Left hindlimb (tissue), 1 donor: ENCODE results near the gene HNRNPM.
"Not testable (repeated sequence)": the region's sequence is repeated elsewhere in the genome, so short reads cannot be mapped to it uniquely, and the experiment has no call there.

Source experiments
- DNase-seq: peaks from one replicate; pipeline ENCODE4 v3.0.0-alpha.2; 2018

Gene HNRNPM, protein sequence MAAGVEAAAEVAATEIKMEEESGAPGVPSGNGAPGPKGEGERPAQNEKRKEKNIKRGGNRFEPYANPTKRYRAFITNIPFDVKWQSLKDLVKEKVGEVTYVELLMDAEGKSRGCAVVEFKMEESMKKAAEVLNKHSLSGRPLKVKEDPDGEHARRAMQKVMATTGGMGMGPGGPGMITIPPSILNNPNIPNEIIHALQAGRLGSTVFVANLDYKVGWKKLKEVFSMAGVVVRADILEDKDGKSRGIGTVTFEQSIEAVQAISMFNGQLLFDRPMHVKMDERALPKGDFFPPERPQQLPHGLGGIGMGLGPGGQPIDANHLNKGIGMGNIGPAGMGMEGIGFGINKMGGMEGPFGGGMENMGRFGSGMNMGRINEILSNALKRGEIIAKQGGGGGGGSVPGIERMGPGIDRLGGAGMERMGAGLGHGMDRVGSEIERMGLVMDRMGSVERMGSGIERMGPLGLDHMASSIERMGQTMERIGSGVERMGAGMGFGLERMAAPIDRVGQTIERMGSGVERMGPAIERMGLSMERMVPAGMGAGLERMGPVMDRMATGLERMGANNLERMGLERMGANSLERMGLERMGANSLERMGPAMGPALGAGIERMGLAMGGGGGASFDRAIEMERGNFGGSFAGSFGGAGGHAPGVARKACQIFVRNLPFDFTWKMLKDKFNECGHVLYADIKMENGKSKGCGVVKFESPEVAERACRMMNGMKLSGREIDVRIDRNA

DNA sequence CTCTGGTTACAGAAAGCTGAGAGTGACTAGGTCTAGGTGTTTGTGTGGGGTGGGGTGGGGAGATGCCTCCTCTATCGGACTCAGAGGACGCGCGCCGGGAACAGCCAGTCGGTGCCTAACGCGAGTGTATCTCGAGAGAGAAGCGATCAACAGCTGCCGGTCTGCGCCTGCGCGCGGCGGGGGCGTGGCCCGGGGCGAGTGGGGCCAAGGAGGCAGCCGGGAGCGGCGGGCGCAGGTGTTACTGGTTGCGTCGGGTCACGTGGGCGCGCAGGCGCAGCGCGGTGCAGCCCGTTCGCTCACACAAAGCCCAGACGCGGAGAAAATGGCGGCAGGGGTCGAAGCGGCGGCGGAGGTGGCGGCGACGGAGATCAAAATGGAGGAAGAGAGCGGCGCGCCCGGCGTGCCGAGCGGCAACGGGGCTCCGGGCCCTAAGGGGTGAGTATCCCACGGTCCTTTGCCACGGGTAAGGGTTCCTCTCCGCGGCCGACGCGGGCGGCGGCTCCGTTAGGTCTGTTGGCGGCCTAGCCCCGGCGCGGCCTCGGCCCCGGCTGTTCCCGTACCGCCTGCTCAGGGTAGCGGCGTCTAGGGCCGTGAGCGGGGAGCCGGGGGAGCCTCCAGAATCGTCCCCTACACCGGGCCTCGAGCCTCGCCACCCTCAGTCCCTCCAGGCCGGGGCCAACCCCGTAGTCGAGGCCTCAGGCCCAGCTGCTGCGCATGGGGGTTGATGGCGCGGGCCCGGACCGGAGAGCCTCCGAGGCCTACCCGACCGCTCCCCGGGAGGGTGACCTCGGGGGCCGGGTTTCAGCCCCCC lies at the start of gene HNRNPM:
TSS of gene HNRNPM (plus strand) at position 299 of the 811 bp plus-strand sequence. CDS start at position 323, 24 bp downstream.
- peak; percentile 99 for DNase-seq

DNA sequence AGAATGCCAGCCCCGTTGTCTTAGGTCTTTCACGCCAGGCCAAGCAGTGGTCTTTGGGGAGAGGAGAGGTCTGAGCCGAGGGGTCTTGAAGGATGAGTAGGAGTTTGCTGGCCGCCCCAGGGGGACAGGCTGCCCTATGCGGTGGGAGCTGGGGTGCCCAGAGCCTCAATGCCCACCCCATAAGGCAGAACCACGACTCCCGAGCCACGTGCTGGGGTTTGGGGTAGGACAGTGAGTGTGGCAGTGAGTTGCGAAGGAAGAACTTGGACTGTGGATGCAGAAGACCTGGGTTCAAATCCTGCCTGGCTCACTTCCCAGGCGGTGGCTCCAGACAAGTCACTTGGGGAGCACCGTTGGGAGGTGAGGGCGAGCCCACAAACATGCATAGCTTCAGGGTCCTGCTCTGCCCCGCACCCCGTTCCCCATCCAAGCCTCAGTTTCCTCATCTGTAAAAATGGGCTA lies 49.1 kb upstream of the HNRNPM start:
- DNase-seq: no peak

DNA sequence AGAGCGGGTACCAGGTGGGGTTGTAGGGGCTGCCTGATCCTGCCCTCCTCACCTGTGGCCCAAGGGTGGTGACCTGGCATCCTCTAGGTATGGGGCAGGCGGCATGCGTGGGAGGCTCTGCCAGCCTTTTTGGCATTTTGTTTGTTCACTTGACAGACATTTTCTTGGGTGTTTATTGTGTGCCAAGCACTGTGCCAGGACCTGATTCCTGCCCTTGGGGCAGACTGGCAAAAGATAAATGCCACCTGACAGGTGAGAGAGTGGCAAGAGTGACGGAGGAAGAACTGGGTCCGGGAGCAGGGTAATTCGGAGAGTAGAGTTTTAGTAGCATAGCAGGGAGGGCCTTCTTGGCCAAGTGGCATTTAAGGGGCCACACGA lies 48.6 kb upstream of the HNRNPM start:
- DNase-seq: no peak

DNA sequence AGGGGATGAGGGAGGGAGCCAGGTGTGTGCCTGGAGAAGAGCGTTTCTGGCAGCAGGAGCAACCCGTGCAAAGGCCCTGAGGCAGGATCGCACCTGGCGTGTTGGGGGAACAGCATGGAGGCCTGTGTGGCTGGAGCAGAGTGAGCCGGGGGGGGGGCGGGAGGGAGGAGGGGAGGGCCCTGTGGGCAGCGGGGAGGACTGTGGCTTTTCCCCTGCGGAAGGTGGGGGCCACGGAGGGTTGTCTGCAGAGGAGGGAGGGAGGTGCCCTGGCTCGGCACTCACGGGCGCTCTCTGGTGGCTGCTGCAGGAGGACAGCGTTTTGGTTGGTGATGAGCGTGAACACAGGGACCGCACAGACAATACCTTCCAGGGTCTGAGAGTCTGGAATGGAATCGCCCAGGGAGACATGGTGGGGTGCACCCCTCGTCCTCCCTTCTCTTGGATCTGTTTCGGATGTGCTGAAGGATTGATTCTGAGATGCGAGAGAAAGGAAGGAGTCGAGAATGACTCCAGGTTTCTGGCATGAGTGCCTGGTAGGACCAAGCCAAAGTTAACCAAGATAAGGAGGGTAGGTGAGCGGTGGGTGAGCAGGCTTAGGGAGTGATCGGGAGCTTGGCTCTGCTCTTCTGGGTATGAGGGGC lies 48.1 kb upstream of the HNRNPM start:
- DNase-seq: peak; percentile 62

DNA sequence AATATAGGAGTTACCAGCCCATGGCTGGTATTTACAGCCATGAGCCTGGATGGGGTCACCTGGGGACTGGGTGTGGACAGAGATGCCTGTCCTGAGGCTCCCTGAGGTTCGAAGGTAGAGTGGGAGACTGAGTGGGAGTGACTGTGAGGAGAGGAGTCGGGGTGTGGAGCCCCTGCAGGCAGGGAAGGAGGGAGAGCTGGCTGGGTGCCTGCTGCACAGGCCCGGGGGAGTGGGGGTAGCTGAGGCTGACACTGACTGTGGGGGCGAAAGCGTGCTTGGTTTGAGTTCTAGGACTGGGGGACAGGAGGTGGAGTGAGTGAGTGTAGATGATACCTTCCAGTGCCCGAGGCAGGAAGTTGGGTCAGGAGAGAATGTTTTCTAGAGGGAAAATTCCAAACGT lies 47.5 kb upstream of the HNRNPM start:
- no peak for DNase-seq

DNA sequence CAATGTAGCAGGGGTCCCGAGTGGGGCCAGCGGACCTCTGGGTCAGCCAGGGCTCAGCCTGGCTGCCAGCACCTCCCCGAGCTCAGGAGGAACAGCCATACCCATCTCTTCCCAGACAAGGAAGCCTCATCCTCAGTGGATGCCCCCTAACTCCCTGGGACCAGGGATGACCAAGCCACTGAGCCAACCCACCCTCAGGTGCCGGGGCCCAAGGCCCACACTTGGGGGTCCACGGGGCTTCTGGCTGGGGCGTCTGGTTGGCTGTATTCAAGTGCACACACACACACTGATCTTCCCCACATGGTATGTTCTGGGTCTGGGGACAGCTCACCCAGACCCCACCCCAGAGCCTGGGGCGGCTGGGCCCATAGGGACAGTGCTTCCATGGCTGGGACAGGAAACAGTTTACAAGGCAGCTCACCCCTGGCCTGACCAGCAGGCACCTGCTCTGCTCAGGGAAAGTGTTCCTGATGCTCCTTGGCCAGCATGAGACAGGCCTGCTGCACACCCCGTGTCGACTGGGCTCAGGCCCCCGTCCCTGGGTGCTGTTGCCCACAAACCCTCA lies 46.9 kb upstream of the HNRNPM start:
- DNase-seq: no peak

DNA sequence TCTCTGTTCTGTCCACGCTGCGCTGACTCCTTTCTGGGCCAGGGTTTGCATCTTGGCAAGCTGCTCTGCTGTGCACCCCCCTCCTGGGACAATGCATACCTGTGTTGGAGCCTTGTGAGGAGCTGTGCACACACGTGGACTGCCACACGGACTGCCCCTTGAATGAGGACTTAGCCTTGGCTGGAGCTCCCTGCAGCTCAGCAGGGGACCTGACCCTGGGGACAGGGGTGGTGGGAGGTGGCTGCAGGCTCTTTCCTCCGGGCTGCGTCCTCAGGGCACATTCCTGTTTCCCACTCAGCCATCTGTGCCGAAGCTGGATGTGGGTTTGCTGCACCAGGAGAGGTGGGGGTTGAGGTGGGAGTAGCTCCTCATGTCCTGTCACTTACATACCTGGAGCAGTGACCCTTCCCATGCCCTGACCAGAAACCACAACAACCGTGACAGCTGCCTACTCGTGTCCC lies 46.4 kb upstream of the HNRNPM start:
- DNase-seq: no peak

DNA sequence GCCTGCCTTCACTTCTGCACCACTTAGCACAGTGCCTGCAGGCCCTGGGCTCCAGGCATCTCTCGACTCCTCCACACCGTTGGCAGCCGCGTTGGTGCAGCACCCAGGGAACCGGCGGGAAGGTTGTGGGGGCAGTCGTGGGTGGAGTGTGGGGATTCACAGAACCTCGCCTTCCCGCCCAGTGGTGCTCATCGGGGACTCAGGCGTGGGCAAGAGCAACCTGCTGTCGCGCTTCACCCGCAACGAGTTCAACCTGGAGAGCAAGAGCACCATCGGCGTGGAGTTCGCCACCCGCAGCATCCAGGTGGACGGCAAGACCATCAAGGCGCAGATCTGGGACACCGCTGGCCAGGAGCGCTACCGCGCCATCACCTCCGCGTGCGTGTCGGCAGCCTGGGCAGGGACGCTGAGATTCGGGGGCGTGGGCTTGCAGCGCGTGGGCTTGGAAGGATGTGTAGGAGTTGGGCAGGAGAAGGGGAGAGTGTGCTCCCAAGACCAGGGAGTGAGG lies 45.0 kb upstream of the HNRNPM start:
- no peak for DNase-seq

DNA sequence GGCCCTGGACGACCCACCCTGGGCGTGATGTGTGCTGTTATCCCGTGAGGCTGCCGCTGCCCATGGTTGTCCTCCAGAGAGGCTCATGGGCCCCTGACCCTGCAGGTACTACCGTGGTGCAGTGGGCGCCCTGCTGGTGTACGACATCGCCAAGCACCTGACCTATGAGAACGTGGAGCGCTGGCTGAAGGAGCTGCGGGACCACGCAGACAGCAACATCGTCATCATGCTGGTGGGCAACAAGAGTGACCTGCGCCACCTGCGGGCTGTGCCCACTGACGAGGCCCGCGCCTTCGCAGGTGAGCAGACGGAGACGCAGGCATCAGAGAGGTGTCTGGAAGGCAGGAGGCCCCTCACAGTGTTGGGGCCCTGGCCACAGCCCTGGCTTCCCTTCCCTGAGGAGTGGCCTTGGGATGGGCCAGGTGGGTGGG lies 42.8 kb upstream of the HNRNPM start:
- DNase-seq: no peak

DNA sequence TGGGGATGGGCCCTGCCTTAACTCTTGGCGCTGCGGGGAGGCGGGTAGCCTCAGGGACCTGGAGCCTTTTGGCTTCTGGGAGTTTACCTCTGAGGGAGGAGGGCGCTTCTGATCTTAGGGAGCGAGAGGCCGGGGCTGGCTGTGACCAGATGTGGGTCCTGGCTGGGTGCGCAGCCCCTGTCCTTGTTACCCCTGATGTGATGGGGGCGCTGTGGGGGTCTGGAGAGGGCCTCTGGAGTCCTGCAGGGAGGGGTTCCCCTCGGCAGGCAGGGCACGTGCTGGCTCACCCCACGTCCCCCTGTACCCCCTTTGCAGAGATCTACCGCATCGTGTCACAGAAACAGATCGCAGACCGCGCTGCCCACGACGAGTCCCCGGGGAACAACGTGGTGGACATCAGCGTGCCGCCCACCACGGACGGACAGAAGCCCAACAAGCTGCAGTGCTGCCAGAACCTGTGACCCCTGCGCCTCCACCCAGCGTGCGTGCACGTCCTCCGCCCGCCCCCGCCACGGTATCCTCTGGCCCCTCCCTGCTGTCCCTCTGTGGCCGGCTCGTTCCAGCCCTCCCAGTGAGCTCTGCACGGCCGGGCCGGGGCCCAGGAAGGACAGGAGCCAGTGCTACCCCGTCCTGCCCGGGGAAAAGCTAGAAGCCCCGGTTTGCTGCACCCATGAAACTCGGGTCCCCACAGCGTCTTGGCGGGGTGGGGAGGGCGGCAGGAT lies 41.5 kb upstream of the HNRNPM start:
- DNase-seq: no peak

DNA sequence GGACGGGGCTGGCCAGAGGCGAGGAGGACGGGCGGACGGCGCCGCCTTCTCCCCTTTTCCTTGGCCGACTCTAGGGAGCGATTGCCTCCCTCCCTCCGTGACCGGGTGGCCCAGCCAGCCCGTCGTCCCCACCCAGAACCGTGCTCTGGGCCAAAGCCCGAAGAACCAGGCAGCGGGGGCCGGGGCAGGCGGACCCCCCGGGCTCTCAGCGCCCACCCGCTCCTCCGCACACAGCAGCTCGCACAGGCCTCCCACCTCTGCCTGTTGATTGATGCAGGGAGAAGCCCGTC lies 41.0 kb upstream of the HNRNPM start:
- no peak for DNase-seq

DNA sequence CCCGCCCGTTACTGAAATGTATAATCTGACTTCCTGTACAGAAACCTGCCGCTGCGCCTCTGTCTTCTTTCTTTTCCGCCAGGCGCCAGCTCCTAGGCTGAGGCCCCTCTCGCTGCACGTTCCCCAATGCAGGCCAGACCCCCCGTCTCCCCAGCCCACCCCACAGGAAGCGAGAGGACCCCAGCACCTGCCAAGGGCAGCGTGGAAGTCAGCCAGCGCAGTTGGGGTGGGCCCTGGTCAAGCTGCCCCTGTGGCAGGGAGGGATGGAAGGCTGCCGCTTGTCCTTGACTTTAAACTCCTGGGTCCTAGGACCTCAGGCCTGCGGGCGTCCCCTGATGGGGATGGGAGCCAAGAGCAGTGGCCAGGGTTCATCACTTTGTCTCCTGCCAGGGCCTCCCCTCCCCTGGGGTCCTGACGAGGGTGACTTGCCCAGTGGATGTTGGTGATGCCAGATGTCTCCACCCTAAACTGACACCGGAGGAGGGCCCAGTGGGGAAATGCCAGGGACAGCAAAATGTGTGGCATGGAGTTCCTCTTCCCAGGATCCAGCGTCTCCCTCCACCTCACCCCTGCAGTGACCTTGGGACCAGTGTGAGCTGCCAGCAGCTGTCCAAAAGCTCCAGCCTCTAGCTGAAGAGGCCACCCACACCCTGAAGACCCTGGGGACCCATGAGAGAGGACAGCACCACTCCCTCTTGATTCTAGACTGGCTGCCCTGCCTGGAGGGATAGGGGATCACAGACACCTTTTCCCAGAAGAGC lies 40.2 kb upstream of the HNRNPM start:
- DNase-seq: no peak

DNA sequence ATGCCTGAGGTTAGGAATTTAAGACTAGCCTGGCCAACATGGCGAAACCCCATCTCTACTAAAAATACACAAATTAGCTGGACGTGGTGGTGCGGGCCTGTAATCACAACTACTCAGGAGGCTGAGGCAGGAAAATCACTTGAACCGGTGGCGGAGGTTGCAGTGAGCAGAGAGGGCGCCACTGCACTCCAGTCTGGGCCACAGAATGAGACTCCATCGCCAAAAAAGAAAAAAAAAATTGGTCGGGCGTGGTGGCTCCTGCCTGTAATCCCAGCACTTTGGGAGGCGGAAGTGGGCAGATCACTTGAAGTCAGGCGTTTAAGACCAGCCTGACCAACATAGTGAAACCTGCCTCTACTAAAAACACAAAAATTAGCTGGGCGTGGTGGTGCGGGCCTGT lies 34.1 kb upstream of the HNRNPM start:
- not testable (repeated sequence) for DNase-seq

DNA sequence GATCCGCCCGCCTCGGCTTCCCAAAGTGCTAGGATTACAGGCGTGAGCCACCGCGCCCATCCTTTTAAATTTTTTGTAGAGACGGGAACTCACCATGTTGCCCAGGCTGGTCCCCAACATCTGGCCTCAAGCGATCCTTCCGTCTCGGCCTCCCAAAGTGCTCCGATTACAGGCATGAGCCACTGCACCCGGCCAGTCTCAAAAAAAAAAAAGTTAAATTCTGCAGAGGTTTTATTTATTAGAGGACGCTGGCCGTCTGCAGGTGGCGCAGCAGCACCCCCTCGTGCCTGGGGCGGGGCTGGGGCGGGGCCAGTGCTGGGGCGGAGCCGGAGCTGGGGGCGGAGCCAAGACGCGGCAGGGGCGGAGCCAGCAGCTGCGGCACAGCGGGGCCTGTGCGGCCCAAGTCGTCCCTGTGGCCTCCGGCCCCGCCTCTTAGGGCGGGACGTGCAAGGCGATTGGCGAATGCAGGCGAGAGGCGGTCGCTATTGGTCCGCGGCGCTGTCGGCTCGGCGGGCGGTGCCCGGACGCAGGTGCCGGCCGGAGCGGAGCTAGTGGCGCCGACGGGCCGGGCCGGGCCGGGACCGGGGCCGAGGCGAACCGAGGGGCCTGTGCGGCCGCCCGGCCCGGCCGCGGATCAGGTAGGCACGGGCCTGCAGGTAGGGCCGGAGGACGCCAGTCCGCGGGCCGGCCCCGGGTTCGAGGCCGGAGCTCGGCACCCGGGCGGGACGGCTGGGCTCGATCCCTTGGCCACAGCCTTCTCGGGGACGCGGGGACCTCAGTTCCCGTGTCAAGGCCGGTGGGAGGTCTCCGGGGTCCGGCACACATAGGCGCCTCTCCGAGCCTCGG lies 31.8 kb upstream of the HNRNPM start, which contains the start of gene MARCHF2:
TSS of gene MARCHF2 (plus strand) at position 523 of the 846 bp plus-strand sequence. CDS start 8,536 bp downstream, outside the sequence.
- peak; percentile 98 for DNase-seq

DNA sequence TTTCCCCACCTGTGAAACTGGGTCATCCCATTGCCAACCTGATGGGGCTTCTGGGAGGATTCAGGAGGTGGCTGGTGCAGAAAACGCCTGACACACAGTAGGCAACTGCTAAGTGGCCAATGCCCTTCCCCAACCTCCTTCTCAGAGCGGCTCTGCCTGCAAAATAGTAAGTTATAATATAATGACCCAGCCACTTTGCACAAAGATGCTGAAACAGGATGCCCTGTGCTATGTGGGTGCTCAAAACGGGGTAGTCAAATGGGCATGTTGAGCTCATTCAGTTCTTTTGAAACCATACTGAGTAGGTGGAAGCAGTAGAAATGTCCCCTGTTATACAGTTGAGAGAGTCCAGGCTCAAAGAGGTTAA lies 31.2 kb upstream of the HNRNPM start:
- no peak for DNase-seq

DNA sequence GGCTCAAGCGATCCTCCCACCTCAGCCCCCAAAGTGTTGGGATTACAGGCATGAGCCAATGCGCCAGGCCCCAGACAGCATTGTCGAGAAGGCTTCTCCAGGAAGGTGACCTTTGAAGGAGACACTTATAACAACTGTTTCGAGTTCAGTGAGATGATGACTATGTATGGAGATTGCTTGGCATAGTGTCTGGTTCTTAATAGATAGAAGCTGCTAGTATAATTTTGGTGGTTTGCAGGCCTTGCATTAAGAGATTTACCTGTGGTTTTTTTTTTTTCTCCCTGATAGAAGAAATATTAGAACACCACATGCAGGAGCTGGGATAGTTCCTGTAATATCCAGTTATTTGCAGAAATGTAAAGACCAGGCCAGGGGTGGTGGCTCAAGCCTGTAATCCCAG lies 28.0 kb upstream of the HNRNPM start:
- no peak for DNase-seq

DNA sequence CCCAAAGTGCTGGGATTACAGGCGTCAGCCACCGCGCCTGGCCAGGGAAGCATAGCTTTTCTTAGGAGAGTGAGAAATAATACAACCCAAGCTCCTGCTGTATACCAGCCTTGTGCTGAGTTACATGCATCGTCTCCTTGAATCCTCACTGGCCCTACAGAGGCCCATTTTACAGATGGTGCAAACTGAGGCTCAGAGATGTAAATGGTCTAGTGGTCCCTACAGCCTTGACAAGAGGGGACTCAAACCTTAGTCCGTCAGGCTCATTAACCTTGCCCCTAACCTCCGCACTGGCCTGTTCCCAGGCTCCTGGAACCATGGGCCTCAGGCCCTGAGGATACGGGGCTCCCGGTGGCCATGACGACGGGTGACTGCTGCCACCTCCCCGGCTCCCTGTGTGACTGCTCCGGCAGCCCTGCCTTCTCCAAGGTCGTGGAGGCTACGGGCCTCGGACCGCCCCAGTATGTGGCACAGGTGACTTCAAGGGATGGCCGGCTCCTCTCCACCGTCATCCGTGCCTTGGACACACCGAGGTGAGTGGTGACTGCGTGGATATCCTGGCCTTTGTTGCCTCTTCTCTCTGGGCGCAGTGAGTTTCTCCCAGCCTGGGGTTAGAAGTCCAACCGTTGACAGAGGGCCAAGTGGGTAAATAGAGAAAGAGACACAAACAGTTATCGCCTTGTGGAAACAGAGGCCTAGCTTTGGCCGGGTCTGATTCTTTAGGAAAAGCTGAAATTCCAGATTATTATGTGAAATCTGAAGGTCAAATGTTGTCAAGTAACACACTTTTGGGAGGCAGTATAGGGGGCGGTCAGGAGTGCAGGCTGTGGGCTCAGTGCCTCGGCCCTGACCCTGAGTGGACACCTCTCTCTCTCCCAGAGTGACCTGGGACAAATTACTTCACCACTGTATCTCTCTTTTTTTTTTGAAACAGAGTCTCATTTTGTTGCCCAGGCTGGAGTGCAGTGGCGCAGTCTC lies 23.0 kb upstream of the HNRNPM start:
- DNase-seq: no peak

DNA sequence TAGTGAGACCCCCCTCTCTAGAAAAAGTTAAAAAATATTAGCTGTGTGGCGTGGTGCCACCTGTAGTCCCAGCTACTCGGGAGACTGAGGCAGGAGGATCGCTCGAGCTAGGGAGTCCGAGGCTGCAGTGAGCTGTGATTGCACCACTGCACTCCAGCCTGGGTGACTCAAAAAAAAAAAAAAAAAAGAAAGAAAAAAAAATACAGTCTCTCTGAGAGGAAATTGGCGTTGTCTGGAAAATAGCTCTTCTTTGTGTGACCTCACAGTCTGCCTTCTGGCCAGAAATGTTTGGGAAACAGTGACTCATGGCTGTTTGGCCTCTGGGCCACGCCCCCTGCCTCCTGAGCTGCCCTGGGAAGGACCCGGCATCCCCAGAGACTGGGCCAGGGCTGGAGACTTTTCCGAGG lies 21.0 kb upstream of the HNRNPM start:
- DNase-seq: peak; percentile 89
